Measurements from ENCODE around the gene FCMR.

- TF ChIP-seq GATA2 (IDR thresholded peaks at IDR 0.05; ENCODE audit: low read depth, low read length) (no peak), GATA3 (IDR thresholded peaks at IDR 0.05; ENCODE audit: low read depth, low read length) (no peak)
Observed at GRCh38 chr1:206898915-206899431, 22.8 kb downstream of the FCMR start.

Data from SH-SY5Y (cell line).